ENCODE measurements around the gene RPAP3.

Gene RPAP3

GRCh38 chr12:47715877-47716548 is 10.2 kb upstream of the RPAP3 start:
- H3K4me3 ChIP-seq (replicated peaks in 1 of 2; ENCODE audit: low read depth in 2 of 2, low read length in 2 of 2): no peak overlapping the region
- no peak for DNase-seq (ENCODE audit: low read depth in 2 of 2)
- TF ChIP-seq, protein P1, sequence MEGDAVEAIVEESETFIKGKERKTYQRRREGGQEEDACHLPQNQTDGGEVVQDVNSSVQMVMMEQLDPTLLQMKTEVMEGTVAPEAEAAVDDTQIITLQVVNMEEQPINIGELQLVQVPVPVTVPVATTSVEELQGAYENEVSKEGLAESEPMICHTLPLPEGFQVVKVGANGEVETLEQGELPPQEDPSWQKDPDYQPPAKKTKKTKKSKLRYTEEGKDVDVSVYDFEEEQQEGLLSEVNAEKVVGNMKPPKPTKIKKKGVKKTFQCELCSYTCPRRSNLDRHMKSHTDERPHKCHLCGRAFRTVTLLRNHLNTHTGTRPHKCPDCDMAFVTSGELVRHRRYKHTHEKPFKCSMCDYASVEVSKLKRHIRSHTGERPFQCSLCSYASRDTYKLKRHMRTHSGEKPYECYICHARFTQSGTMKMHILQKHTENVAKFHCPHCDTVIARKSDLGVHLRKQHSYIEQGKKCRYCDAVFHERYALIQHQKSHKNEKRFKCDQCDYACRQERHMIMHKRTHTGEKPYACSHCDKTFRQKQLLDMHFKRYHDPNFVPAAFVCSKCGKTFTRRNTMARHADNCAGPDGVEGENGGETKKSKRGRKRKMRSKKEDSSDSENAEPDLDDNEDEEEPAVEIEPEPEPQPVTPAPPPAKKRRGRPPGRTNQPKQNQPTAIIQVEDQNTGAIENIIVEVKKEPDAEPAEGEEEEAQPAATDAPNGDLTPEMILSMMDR (IDR thresholded peaks at IDR 0.05; ENCODE audit: low read depth, low read length): no peak

GRCh38 chr12:47715393-47715876 is 9.6 kb upstream of the RPAP3 start:
- TF ChIP-seq, protein P1 (IDR thresholded peaks at IDR 0.05; ENCODE audit: low read depth, low read length): peak; percentile 63
- H3K4me3 ChIP-seq (replicated peaks in 1 of 2; ENCODE audit: low read depth in 2 of 2, low read length in 2 of 2): peak overlapping the region in 1 of 2 donors; percentile 19
- peak; percentile 82 for DNase-seq (ENCODE audit: low read depth in 2 of 2)

DNA sequence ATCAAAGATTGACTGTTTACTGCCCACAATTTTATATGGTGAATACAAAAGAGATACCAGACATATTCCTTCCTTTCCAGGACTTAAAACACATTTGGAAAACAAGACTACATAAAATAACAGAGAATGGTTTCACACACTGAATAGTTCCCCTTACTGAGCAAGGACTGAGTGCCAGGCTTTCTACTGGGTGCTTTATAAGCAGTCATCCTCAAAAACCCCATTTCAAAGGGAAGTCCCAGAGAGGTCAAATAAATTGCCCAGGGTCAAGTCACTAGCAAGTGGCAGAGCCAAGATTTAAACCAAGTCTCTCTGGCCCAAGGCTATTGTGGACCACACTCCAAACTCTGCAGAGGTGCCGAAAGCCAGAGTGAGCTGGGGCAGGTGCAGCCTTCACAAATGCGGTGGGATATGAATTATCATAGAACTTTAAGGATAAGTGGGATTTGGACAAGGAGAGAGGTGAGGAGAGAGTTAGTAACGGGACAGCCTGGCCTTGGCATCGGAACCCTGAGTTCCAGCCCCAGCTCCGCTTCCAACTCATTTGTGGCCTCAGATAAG is 9.1 kb upstream of the RPAP3 start:
- DNase-seq (ENCODE audit: low read depth in 2 of 2): no peak
- TF ChIP-seq, protein P1 (IDR thresholded peaks at IDR 0.05; ENCODE audit: low read depth, low read length): no peak

DNA sequence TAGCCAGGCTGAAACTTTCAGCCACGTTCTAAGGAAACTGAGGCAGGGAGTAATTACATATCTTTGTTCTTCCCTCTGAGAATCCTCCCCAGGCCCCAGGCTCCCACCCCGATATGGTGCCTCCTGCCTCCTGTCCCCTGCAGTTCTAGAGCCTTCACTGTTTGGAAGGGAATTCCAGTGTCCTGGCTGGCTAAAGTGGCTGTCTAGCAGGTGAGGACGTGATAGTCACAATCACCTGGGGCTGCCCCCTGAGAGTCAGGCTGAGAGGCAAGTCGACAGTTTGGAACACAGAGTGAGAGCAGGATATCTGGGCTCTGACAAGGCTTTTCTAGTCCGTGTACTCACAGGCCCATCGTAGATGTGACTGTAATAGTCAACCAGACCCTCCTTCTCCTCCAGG is 6.3 kb upstream of the RPAP3 start:
- H3K4me3 ChIP-seq (replicated peaks in 1 of 2; ENCODE audit: low read depth in 2 of 2, low read length in 2 of 2): no peak overlapping the region
- DNase-seq (ENCODE audit: low read depth in 2 of 2): no peak
- TF ChIP-seq, protein P1 (IDR thresholded peaks at IDR 0.05; ENCODE audit: low read depth, low read length): no peak

More for the DNA sequence above, 9.1 kb upstream of the RPAP3 start:
- no peak overlapping the region for H3K4me3 ChIP-seq (replicated peaks in 1 of 2; ENCODE audit: low read depth in 2 of 2, low read length in 2 of 2)

DNA sequence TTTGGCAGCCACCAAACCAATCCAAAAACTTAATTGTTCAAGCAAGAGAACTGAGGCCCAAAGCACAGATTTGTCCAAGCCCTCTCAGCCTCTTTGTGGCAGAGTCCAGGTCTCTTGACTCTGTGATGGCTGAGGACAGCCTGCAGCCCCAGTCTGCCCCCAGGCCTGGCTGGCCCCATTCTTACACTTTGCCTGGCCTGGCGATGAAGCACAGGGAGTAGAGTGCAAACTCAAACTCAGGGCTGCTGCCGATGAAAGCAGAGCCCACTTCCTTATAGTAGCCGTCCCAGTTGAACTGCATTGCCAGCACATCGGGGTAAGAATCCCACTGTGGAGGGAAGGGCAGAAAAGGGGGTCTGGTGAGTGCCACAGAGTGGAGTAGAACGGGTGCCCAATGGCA is 5.6 kb upstream of the RPAP3 start:
- DNase-seq (ENCODE audit: low read depth in 2 of 2): no peak
- no peak overlapping the region for H3K4me3 ChIP-seq (replicated peaks in 1 of 2; ENCODE audit: low read depth in 2 of 2, low read length in 2 of 2)
- TF ChIP-seq, protein P1 (IDR thresholded peaks at IDR 0.05; ENCODE audit: low read depth, low read length): no peak

- no peak for DNase-seq (ENCODE audit: low read depth in 2 of 2)
- no peak overlapping the region for H3K4me3 ChIP-seq (replicated peaks in 1 of 2; ENCODE audit: low read depth in 2 of 2, low read length in 2 of 2)
- TF ChIP-seq, protein P1 (IDR thresholded peaks at IDR 0.05; ENCODE audit: low read depth, low read length): no peak
Measured at GRCh38 chr12:47710278-47710677, 4.4 kb upstream of the RPAP3 start.
